PC-3 (cell line): ENCODE results near the gene ASB16.

Experiments used
- EZH2 ChIP-seq: fragments of 300-600 bp; sonication (generic); IDR thresholded peaks from one replicate; pipeline ENCODE4 v1.6.1; 2017; ENCODE audit warnings: antibody characterized with exemption, mild to moderate bottlenecking, low read length; ENCODE audit not compliant: unreplicated experiment
- TF ChIP-seq, protein P1 (sequence below): fragments of 300-600 bp; sonication (generic); conservative IDR thresholded peaks from 2 replicates; pipeline ENCODE4 v1.5.1; 2017; ENCODE audit warnings: antibody characterized with exemption, low read depth, mild to moderate bottlenecking, low read length

DNA sequence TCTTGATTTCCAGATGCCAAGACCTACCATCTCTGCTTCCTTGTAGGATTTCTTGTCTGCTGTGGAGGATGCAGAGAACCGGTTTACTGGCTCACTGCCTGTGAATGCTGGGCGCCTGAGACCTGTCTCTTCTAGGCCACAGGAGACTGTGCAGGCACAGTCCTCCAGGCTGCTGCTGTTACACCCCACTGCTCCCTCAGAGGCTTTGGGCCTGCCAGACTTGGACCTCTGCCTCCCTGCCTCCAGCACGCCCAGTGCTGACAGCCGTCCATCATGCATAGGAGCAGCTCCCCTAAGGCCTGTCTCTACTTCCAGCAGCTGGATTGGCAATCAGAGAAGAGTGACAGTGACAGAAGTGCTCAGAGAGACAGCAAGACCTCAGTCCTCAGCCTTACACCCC, 22.7 kb upstream of the ASB16 start:
- TF ChIP-seq, protein P1, sequence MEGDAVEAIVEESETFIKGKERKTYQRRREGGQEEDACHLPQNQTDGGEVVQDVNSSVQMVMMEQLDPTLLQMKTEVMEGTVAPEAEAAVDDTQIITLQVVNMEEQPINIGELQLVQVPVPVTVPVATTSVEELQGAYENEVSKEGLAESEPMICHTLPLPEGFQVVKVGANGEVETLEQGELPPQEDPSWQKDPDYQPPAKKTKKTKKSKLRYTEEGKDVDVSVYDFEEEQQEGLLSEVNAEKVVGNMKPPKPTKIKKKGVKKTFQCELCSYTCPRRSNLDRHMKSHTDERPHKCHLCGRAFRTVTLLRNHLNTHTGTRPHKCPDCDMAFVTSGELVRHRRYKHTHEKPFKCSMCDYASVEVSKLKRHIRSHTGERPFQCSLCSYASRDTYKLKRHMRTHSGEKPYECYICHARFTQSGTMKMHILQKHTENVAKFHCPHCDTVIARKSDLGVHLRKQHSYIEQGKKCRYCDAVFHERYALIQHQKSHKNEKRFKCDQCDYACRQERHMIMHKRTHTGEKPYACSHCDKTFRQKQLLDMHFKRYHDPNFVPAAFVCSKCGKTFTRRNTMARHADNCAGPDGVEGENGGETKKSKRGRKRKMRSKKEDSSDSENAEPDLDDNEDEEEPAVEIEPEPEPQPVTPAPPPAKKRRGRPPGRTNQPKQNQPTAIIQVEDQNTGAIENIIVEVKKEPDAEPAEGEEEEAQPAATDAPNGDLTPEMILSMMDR, result no peak
- TF ChIP-seq EZH2, result no peak
